PC-3 (cell line): ENCODE data around the gene KDM3A. TPM values are rescaled to one million over a fixed set of nuclear protein-coding genes. Genes with fewer than 3 reads are reported as not detected.

Experiments used
- ATAC-seq: fragments of 200-7000 bp; cut with Tn5 transposase; 2 replicates; pipeline ENCODE4 v1.9.1; 2020; ENCODE audit warnings: mild to moderate bottlenecking, moderate library complexity
- BruUV-seq: library from RNA; stranded (reverse); fragments of 400-500 nt; replicated peaks from 2 replicates; lab custom pipeline; 2021; lab: Mats Ljungman, UMichigan
- CTCF ChIA-PET: fragments of 300-600 bp; sonication (Branson Sonifier 250); formaldehyde crosslinking; loops from one replicate; lab custom pipeline; 2022; ENCODE audit warnings: antibody characterized with exemption; lab: Charles Lee
- POLR2A ChIA-PET: fragments of 300-600 bp; sonication (Branson Sonifier 250); formaldehyde crosslinking; loops from one replicate; lab custom pipeline; 2022; ENCODE audit warnings: antibody characterized with exemption; ENCODE audit not compliant: unreplicated experiment; lab: Charles Lee
- DNase-seq: peaks from one replicate; pipeline ENCODE4 v3.0.0-alpha.2; 2015
- H2AFZ ChIP-seq: fragments of 300-600 bp; sonication (generic); 2 replicates; pipeline ENCODE4 v1.6.0; 2016; ENCODE audit warnings: antibody characterized with exemption, low read length
- H3F3A ChIP-seq: fragments of 300-600 bp; sonication (generic); one replicate; pipeline ENCODE4 v1.6.0; 2017; ENCODE audit warnings: antibody characterized with exemption, low read length, control low read depth, mild to moderate bottlenecking; ENCODE audit not compliant: unreplicated experiment
- H3K27ac ChIP-seq: fragments of 300-600 bp; sonication (generic); 2 replicates; pipeline ENCODE4 v1.5.1; 2016; ENCODE audit warnings: mild to moderate bottlenecking, low read length
- H3K27me3 ChIP-seq: fragments of 300-600 bp; sonication (generic); 2 replicates; pipeline ENCODE4 v1.6.1; 2016; ENCODE audit warnings: low read length, mixed read lengths
- H3K36me3 ChIP-seq: fragments of 300-600 bp; sonication (generic); 2 replicates; pipeline ENCODE4 v1.6.1; 2016; ENCODE audit warnings: low read depth, mixed run types, low read length, mixed read lengths
- H3K4me1 ChIP-seq: fragments of 300-600 bp; sonication (generic); 2 replicates; pipeline ENCODE4 v1.5.1; 2016; ENCODE audit warnings: low read length; ENCODE audit not compliant: insufficient read depth
- H3K4me2 ChIP-seq: fragments of 300-600 bp; sonication (generic); 2 replicates; pipeline ENCODE4 v1.6.0; 2016; ENCODE audit warnings: low read length
- H3K4me3 ChIP-seq: fragments of 300-600 bp; sonication (generic); 2 replicates; pipeline ENCODE4 v1.5.1; 2016; ENCODE audit warnings: mild to moderate bottlenecking, low read length, mixed read lengths
- H3K79me2 ChIP-seq: fragments of 300-600 bp; sonication (generic); 2 replicates; pipeline ENCODE4 v1.6.1; 2017; ENCODE audit warnings: low read length, mixed read lengths
- H3K9ac ChIP-seq: fragments of 300-600 bp; sonication (generic); 2 replicates; pipeline ENCODE4 v1.6.0; 2016; ENCODE audit warnings: mild to moderate bottlenecking, low read length
- H3K9me2 ChIP-seq: fragments of 300-600 bp; sonication (generic); replicated peaks from 2 replicates; pipeline ENCODE4 v1.6.1; 2016; ENCODE audit warnings: mixed run types, low read length, mixed read lengths
- H3K9me3 ChIP-seq: fragments of 300-600 bp; sonication (generic); 2 replicates; pipeline ENCODE4 v1.6.1; 2016; ENCODE audit warnings: low read length, mixed read lengths
- H4K20me1 ChIP-seq: fragments of 300-600 bp; sonication (generic); 2 replicates; pipeline ENCODE4 v1.6.1; 2016; ENCODE audit warnings: low read length, mixed read lengths
- CTCF ChIP-seq: fragments of 300-600 bp; sonication (generic); conservative IDR thresholded peaks from 2 replicates; pipeline ENCODE4 v1.5.1; 2017; ENCODE audit warnings: antibody characterized with exemption, low read depth, mild to moderate bottlenecking, low read length
- EZH2 ChIP-seq: fragments of 300-600 bp; sonication (generic); IDR thresholded peaks from one replicate; pipeline ENCODE4 v1.6.1; 2017; ENCODE audit warnings: antibody characterized with exemption, mild to moderate bottlenecking, low read length; ENCODE audit not compliant: unreplicated experiment
- EZH2phosphoT487 ChIP-seq: fragments of 300-600 bp; sonication (generic); IDR thresholded peaks from 2 replicates; pipeline ENCODE4 v1.6.1; 2018; ENCODE audit warnings: mild to moderate bottlenecking, antibody characterized with exemption, low read length, borderline replicate concordance
- intact Hi-C: fragments of 100-400 bp; cut with micrococcal nuclease; formaldehyde crosslinking; loops from 2 replicates; pipeline ENCODE4 v1.9.0; 2023
- total RNA-seq: library from RNA; depleted of rRNA; stranded (reverse); fragments of >200 nt; gene quantifications from 2 replicates; pipeline ENCODE4 v1.2.3, GENCODE V29; 2014

KDM3A gene
- total RNA-seq, 1 experiment from 2014 or later: 32.2 TPM

DNA sequence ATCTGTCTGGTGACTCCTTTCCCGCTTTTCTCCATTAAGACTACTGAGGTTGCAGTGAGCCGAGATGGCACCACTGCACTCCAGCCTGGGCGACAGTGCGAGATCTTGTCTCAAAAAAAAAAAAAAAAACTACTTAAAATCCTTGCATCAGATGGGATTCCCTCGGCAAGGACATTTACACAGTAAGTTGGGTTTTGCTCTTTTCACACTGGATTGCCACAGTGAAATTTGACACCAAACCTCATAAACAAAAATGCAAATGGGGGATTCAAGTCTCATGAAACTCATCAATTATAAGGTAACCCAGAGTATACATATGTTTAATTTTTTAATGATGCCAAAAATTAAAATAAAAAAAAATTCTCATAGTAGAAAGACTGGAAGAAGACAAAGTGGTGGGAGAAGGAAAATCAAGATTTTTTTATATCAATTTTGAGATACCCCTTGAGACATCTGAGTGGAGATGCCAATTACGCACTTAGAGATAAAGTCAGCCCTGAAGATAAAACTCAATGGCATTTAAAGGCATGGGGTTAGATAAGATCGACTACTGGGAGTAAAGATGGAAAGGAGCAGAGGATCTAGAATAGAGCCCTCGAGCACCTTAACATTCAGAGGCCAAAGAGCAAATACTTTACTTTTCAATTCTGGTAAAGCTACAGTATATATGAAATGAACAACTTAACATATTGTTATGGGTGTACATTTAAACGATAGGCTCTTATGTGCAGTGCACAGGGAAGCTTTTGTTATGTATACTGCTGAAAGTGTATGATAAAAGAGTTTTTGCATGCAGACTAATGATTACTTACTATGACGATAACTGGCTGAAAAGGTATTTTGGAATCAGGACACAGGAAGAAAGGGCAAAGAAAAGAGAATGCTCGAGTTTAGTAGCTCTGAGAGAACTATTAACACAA is 84.5 kb downstream of the KDM3A start:
- no peak overlapping the region for H3K27ac ChIP-seq
- H3K4me3 ChIP-seq: no peak overlapping the region
- BruUV-seq: no TSS peak
- H3K79me2 ChIP-seq: no peaks in the 10 kb centered on the region
- no peak overlapping the region for H3K4me2 ChIP-seq
- CTCF ChIA-PET: no interaction called here
- H3K9me3 ChIP-seq: no peaks in the 10 kb centered on the region
- H3K27me3 ChIP-seq: no peaks in the 10 kb centered on the region
- peaks cover 4% of the 10 kb centered on the region; the same call in 1 of the 2 replicates for H3K36me3 ChIP-seq
- no peak overlapping the region for H2AFZ ChIP-seq
- TF ChIP-seq EZH2phosphoT487: no peak
- no peak for TF ChIP-seq EZH2
- no peak for TF ChIP-seq CTCF
- H3F3A ChIP-seq: no peaks in the 10 kb centered on the region
- no peak overlapping the region for H3K9ac ChIP-seq
- no peaks in the 10 kb centered on the region for H3K9me2 ChIP-seq
- ATAC-seq (no peak), DNase-seq (no peak)
- intact Hi-C loops: no loop called here
- H4K20me1 ChIP-seq: no peaks in the 10 kb centered on the region
- POLR2A ChIA-PET: no interaction called here
- no peaks in the 10 kb centered on the region for H3K4me1 ChIP-seq

GRCh38 chr2:86533589-86533988 is 92.4 kb downstream of the KDM3A start:
- H4K20me1 ChIP-seq: no peaks in the 10 kb centered on the region
- CTCF ChIA-PET: no interaction called here
- TF ChIP-seq CTCF (no peak), EZH2phosphoT487 (no peak)
- POLR2A ChIA-PET: no interaction called here
- H3K36me3 ChIP-seq: no peaks in the 10 kb centered on the region
- no peaks in the 10 kb centered on the region for H3F3A ChIP-seq
- DNase-seq (no peak), ATAC-seq (no peak)
- no TSS peak for BruUV-seq
- no peaks in the 10 kb centered on the region for H3K27me3 ChIP-seq
- no peaks in the 10 kb centered on the region for H3K4me1 ChIP-seq
- no peak overlapping the region for H3K4me3 ChIP-seq
- intact Hi-C loops: no loop called here
- no peak overlapping the region for H3K27ac ChIP-seq
- H3K9ac ChIP-seq: no peak overlapping the region
- no peak overlapping the region for H2AFZ ChIP-seq
- H3K79me2 ChIP-seq: no peaks in the 10 kb centered on the region
- H3K9me3 ChIP-seq: no peaks in the 10 kb centered on the region
- H3K9me2 ChIP-seq: no peaks in the 10 kb centered on the region
- H3K4me2 ChIP-seq: no peak overlapping the region

DNA sequence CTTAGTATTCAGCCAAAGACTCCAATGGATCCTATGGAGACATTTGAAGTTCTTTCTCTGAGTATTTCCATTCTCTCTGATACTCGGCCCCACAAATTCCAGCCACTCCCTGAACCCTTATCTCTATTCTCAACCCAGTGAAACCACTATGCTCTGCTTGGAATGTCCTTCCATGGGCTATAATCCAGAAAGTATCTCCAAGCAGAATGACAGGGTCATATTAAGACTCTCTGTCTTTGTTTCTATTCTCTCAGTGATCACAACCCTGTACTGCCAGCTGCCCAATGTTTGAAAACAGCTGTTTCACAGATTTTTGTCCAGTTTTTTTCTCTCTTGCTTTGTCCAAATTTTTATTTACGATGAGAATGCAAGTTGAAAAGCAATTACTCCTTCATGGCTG is 100.2 kb downstream of the KDM3A start:
- TF ChIP-seq CTCF (no peak), EZH2 (no peak), EZH2phosphoT487 (no peak)

More for the DNA sequence above, 100.2 kb downstream of the KDM3A start:
- ChIA-PET POLR2A (no interaction called here), CTCF (no interaction called here)
- no peak overlapping the region for H3K9ac ChIP-seq
- no peaks in the 10 kb centered on the region for H3K79me2 ChIP-seq
- no peak overlapping the region for H3K27ac ChIP-seq
- H3K36me3 ChIP-seq: no peaks in the 10 kb centered on the region
- intact Hi-C loops: no loop called here
- ATAC-seq: no peak
- H3K9me3 ChIP-seq: no peaks in the 10 kb centered on the region
- BruUV-seq: no TSS peak
- H3K4me2 ChIP-seq: no peak overlapping the region
- no peaks in the 10 kb centered on the region for H3K4me1 ChIP-seq
- H4K20me1 ChIP-seq: no peaks in the 10 kb centered on the region
- H3K4me3 ChIP-seq: no peak overlapping the region
- H2AFZ ChIP-seq: no peak overlapping the region
- H3F3A ChIP-seq: no peaks in the 10 kb centered on the region
- H3K9me2 ChIP-seq: no peaks in the 10 kb centered on the region
- H3K27me3 ChIP-seq: no peaks in the 10 kb centered on the region
- no peak for DNase-seq
